Activated CD8-positive, alpha-beta memory T cell treated with anti-CD3 and anti-CD28 coated beads for 4 hours (primary cell): ENCODE measurements around the gene NCAM1.

ENCODE experiments used
- DNase-seq, 2 donors: peaks; one replicate each; pipeline ENCODE4 v3.0.0-alpha.2; 2020; ENCODE audit warnings: low read depth in 2 of 2

Gene NCAM1

GRCh38 chr11:113249786-113250185 is 288.6 kb downstream of the NCAM1 start:
- no peak for DNase-seq

- DNase-seq: no peak
Observed at GRCh38 chr11:113251281-113251680, 290.1 kb downstream of the NCAM1 start.

- no peak for DNase-seq
Observed at GRCh38 chr11:113253406-113253805, 292.2 kb downstream of the NCAM1 start.

- no peak for DNase-seq
Observed at GRCh38 chr11:113255096-113255495, 293.9 kb downstream of the NCAM1 start.

GRCh38 chr11:113255741-113256140 is 294.5 kb downstream of the NCAM1 start:
- DNase-seq: no peak

- no peak for DNase-seq
Observed at GRCh38 chr11:113256431-113257202, 295.4 kb downstream of the NCAM1 start.

GRCh38 chr11:113260096-113260425 is 298.8 kb downstream of the NCAM1 start:
- no peak for DNase-seq

GRCh38 chr11:113260541-113260940 is 299.3 kb downstream of the NCAM1 start:
- DNase-seq: no peak

GRCh38 chr11:113261709-113262475 is 300.7 kb downstream of the NCAM1 start:
- DNase-seq: no peak

GRCh38 chr11:113262594-113262993 is 301.4 kb downstream of the NCAM1 start:
- DNase-seq: no peak

GRCh38 chr11:113263458-113264259 is 302.4 kb downstream of the NCAM1 start:
- DNase-seq: no peak

GRCh38 chr11:113265362-113265761 is 304.1 kb downstream of the NCAM1 start:
- DNase-seq: no peak

GRCh38 chr11:113267493-113267892 is 306.3 kb downstream of the NCAM1 start:
- no peak for DNase-seq

- no peak for DNase-seq
Observed at GRCh38 chr11:113269096-113269495, 307.9 kb downstream of the NCAM1 start.

- DNase-seq: no peak
Observed at GRCh38 chr11:113269636-113270035, 308.4 kb downstream of the NCAM1 start.

- no peak for DNase-seq
Observed at GRCh38 chr11:113270080-113270479, 308.9 kb downstream of the NCAM1 start.

GRCh38 chr11:113271551-113272245 is 310.5 kb downstream of the NCAM1 start:
- DNase-seq: no peak

- DNase-seq: no peak
Observed at GRCh38 chr11:113272281-113272680, 311.1 kb downstream of the NCAM1 start.

- DNase-seq: no peak
Observed at GRCh38 chr11:113272927-113273615, 311.9 kb downstream of the NCAM1 start.

- DNase-seq: no peak
Observed at GRCh38 chr11:113273720-113274119, 312.5 kb downstream of the NCAM1 start.
